ENCODE data around the gene LHX4. TPM values are rescaled to one million over a fixed set of nuclear protein-coding genes. Genes with fewer than 3 reads are reported as not detected.

The LHX4 gene
- total RNA-seq, 1 donor from 2014 or later = 0.72 TPM

DNA sequence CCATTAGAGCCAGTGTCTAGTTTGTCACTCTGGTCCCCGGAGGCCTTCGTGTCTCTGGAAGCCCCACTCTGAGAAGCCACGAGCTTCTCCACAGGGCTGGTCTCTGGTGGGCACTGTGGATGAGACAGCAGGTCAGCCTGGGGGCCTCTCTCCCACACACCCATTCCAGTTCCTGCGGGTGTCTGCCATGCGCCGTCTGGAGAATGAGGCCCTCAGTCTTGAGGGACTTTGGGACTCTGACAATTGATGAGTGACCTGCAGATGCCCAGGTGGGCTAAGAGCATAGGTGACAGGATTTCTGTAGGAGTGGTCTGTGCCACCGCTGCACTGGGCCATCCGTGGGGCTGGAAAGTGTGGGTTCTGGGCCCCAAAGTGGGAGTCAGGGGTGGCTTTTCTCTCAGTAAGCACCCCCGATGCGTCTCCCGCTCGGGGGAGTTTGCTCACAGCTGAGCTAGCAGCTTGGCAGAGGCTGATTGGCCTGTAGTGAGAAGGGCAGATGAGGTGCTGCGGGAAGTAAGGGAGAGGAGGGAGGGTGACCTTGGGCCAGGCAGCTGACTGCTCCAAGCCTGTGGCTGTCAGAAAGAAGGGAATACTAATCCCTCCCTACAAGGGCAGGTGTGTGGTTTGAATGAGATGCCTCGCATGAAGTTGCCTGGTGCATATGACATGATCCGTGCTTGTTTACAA, 26.4 kb downstream of the LHX4 start:
- no peak for DNase-seq (ENCODE audit: low spot score)

DNA sequence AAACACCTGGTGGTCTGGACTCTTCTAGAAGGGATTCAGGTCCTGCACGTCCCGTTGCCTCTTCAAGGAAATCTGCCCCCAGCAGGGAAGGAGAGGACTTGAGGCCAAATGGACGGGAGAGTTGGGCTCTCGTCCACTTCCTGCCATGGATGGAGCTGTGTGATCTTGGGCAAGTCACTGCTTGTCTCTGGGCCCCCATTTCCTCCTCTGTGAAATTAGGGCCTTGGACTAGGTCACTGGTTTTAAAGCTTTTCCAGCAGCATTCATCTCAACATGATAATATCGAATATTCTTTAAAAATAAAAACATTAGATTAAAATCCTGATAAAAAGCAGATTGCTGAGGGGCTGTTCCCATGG, 26.9 kb downstream of the LHX4 start:
- DNase-seq (ENCODE audit: low spot score) = no peak

DNA sequence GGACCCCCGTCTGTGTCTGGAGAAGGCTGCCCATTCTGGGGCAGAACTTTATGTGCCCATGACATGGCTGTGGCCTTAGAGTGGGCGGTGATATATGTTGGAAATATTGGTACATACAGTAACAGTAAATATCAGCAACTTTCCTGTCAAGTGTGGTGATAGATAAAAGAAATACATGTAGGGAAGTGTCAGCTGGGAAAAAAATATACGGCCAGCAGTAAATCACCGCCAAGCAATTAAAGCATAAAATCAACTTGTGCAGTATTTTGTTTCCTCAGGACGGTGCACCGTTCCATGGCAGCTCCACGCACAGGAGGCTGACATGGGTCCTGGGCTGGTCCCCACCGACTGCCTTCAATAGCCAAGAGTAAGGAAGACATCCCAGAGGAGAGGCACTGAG, 27.4 kb downstream of the LHX4 start:
- DNase-seq (ENCODE audit: low spot score) = no peak

DNA sequence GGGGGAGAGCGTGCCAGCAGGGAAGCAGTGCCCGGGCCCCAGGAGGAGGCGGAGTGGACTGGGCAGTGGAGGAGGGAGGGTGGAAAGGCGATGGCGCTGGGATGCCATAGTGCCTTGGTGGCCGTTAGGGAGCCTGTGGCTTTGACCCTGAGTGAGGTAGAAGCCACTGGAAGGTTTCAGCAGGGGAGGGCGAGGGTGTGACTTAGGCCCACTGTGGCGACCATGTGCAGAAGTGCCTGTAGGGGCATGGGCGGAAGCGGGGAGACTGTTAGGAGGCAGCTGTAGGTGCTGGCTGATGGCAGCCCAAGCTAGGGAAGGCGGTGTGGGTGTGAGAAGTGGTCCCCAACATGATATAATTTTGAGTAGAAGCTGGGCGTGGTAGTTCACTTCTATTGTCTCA, 28.2 kb downstream of the LHX4 start:
- no peak for DNase-seq (ENCODE audit: low spot score)

DNA sequence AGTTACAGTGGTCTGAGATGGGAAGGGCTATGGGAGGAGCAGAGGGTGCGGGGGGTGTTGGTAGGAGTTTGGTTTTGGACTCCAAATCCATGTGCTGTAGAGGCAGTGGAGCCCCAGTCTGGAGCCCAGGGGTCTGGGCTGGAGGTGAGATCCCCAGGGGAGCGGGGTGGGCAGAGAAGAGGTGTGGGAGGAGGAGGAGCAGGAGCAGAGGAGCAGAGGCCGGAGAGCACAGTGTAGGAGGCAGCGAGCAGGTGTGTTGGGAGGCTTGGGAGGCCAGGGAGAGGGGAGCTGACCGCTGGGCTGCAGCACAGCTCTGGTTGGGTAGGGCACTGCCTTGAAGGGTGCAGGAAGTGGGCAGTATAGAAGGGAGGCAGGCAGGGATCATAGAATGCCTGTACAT, 28.9 kb downstream of the LHX4 start:
- DNase-seq (ENCODE audit: low spot score) = no peak

DNA sequence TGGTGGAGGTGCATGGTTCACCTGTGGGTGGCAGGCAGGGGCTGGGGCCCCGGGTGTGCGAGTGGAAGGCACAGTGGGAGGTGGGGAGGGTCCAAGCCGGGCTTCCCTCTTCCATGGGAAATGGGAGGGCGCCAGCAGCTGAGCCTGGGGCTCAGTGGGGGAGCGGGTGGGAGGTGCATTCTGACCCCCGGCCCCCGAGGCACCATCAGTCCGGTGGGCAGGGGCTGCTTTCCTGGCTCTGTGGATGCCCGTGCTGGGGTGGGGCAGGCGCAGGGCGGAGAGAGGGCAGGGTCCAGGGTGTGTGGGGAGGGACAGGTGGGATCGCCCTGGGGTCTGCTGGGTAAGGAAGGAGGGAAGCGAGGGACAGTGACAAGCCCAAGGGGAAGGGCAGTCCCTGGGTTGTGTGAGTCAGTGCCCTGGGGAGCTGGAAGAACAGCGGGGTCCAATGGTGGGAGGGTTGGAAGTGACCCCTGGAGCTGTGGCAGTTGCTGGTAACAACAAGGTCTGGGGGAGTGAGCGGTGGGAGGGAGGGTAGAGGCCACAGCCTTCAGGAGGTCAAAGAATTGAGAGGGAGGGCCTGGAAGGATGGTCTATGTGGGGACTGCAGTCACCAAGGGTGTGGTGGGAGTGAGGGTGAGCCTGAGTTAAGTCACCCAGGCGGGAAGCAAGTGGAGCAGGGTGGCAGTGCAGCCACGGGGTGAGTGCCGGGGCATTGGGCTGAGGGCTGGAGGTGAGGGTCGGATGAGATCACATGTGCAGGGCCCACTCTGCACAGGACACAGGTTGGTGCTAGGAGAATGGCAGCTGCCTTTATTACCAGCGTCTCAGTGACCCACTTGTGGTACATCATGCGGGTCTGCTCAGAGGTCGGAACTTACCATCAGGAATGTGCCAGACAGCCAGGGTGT, 29.6 kb downstream of the LHX4 start:
- no peak for DNase-seq (ENCODE audit: low spot score)

DNA sequence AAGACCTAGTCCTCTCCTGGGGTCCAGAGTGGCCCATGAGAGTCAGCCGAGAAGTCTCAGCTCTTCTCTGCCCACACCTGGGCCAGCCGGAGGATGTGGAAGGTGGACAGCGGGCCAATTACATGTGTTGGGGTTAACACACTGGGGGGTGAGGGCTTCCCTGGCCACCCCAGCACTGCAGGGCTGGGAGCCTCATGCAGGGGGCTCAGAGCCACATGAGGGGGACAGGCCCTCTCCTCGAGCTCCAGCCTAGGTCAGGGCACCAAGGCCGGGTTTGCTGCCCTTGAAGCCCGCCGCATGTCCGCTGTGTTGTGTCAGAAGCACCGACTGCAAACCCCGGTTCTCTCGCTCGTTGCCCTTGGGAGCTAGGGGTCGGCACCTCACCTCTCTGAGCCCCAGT, 30.5 kb downstream of the LHX4 start:
- DNase-seq (ENCODE audit: low spot score) = no peak

DNA sequence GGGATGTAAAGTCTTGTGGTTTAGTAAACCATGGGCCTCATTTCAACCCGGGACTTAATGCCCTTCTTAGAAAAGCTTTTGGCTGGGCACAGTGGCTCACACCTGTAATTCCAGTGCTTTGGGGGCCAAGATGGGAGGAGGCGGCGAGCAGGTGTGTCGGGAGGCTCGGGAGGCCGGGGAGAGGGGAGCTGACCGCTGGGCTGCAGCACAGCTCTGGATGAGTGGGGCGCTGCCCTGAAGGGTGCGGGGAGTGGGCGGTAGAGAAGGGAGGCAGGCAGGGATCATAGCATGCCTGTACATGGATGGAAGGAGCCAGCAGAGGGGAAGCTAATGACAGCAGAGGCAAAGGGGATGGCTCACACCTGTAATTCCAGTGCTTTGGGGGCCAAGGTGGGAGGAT, 31.0 kb downstream of the LHX4 start:
- no peak for DNase-seq (ENCODE audit: low spot score)

DNA sequence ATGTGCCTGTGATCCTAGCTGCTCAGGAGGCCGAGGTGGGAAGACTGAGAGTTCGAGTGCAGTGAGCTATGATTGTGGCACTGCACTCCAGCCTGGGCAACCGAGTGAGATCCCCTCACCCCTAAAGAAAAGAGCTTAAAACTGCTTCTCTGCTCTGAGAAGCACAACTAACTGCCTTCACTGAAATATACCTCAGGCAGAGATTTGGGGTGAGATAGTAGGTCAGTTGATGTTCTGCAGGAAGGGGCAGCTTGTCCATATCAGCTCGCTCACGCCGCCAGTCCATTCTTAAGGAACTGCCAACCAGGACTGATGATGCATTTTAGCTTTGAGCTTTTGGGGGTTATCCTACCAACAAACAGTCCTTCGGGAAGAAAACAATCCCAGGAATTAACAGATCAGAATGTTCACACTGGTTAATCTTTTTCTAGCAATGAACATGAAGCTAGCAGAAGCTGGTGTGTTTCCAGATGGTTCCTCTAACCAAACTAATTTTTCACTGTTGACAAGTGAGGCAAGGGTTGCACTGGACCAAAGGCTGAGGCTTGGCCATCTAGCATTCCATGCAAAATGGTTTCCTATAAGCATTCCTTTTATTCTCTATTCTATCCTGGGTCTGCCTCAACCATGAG, 31.6 kb downstream of the LHX4 start:
- no peak for DNase-seq (ENCODE audit: low spot score)

DNA sequence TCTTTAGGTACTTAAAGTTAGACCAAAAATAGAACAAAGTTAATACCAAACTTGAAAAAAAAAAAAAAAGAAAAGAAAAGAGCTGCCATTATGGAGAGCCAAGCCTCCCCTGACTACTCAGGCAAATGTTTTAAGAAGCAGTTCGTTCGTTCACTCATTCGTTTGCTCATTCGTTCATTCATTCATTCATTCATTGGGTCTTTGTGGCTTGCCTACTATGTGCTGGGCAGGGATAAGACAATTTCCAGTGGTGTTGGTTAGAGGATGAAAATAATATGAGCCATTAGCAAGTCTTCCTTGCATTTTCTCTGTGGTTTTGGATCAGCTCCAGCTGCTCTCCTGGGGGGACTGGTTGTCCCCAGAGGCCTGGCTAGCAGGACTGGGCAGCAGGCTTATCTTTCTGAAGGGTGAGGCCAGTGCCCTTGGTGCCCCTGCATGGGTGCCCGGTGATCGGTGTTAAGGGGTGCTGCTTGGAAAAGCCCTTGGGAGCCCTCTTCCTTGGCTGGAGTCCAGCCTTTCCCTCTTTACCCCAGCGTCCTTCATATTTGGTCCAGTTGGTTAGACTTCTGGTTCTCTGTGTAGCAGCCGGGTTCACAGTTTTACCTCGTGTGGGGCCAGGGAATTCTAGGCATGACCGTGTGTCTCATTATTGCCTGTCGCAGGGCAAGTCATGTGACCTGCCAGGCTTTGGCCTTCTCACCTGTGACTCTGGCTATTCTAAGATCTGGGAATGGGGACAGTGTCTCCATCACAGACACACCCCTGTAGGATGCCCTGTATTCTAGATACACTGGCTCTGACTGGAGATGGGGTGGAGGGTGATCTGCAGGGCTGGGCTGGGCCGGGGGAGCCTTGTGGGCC, 32.8 kb downstream of the LHX4 start:
- DNase-seq (ENCODE audit: low spot score) = no peak

DNA sequence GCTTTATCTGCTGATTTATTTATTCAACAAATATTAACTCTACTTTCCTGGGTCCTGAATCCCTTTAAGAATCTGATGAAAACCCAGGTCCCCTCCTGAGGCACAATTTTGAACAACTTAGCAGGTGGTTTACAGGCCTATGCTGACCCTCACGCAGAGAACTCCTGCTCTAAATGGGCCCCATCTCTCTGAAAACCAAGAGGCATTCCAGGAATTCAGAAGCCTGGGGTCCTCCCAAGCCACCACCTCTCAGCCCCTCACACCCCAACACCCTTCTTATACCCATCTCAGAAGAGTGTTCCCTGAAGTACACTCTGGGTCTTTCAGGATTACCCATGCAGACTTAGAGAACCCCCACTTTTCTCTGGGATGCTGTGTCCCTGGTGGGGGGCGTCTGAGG, 34.5 kb downstream of the LHX4 start:
- DNase-seq (ENCODE audit: low spot score) = no peak

DNA sequence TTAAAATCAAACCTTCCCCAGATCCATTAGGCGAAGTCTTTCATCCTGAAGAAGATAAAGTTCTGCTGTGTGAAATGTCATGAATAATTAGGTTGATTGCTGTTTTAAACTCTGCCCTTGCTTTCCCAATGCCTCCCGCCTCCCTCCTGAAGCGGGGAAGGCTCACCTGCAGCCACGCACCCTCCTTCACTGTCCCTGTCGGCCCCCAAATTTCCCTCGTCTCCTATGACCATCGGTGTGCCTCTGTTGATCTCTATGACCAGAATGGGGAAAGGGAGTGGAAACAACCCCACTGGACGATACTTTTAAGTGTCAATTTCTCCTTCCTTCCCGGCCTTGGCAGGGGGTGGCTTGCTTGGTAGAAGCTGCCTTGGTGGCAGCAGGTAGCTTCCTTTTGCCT, 35.1 kb downstream of the LHX4 start:
- DNase-seq (ENCODE audit: low spot score) = no peak

DNA sequence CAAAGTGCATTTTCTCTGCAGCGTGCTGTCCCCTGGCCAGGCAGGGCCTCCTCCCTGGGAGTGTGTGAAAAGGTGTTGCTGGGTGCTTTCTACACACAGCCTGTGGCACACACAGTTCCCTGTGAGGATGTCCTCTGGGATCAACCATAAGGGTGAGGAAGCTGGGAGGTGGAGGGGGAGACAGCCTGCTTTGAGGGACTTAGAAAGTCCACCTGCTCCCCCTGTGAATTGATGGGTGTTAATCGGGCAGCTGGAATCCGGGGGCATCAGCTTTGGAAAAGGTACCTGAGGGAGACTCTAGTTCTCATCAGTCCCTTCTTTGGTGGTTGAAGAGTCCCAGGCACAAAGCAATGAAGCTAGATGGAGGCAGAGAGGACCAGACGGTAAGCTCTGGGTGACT, 35.8 kb downstream of the LHX4 start:
- no peak for DNase-seq (ENCODE audit: low spot score)

DNA sequence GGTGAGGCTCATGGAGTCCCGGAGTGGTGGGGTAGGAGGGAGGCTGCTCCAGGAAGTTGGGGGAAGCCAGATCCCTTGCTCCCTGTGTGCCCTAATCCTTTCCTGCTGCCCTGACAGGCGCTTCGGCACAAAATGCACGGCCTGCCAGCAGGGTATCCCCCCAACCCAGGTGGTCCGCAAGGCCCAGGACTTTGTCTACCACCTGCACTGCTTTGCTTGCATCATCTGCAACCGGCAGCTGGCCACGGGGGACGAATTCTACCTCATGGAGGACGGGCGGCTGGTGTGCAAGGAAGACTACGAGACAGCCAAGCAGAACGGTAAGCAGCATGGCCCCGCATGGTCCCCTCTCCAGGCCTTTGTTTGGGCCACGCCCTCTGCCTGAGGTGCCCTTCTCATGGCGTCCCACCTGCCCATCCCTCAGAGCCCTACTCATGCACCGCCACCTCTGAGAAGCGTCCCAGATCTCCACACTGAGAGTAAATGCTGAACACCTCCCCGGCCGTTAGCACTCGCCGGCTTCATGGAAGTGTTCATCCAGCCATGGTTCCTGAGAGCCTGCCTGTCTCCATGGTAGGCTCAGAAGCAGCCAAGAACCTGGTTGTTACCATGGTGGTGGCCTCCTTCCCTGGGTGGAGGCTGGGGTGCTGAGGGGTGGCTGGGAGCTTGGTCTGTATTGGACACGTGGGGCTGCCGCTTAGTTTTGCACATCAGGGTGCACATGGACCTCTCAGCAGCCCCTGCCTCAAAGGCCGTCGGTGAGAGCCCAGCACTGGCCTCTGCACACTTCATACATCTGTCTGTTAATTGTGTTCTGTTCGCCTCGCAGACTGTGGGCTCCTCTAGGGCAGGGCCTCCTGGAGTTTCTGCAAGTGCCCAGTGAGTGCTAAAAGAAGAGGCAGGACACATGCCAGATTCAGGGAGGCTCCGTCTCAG, 36.5 kb downstream of the LHX4 start:
- DNase-seq (ENCODE audit: low spot score) = no peak

DNA sequence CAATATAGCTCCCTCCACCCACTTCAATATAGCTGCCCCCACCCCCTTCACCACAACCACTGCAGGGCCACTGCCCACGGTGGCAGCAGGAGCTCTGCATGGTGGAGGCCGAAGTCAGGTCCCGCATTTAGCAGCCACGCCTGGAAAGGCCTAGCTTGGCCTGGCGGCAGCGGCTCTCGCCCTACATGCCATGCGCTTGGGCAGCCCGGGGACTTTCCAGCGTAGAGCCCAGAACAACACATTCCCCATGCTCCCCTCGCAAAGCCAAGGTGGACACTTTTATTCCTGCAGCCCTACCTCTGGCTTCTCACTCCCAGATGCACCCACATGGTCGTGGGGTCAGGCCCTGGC, 37.1 kb downstream of the LHX4 start:
- DNase-seq (ENCODE audit: low spot score) = no peak

DNA sequence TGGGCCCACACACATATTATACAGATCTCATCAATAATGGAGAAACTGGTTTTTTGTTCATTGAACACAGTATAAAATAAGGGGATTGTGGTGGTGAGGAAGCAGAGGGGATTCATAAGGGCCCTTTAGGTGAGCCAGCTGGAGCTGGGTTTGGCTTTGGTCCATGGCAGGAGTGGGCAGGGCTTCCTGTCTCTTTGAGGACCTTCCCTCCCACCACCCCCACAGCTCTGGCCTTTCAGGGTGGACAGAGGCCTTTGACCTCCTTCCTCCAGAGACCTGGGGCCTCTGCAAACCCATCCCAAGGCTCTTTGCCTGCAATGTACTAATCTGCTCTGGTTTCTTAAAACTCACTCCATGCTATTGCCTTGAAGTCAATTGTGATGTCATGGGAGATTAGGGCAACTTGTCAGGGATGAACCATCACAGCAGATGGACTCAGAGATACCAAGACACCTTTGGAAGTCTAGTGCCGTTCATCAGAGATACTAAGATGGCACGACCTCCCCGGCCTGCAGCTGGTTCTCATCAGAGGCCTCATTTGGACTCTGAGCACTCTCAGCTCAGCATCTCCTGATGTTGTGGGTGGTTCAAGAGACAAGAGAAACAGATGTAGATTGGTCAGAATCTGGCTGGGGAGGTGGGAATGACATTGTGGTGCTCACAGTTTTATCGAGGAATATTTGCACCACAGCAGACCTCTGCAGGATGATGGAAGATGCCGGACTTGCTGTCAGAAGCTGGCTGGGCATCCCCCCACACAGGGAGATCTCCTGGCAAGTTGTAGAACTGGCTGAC, 37.9 kb downstream of the LHX4 start:
- DNase-seq (ENCODE audit: low spot score) = no peak

DNA sequence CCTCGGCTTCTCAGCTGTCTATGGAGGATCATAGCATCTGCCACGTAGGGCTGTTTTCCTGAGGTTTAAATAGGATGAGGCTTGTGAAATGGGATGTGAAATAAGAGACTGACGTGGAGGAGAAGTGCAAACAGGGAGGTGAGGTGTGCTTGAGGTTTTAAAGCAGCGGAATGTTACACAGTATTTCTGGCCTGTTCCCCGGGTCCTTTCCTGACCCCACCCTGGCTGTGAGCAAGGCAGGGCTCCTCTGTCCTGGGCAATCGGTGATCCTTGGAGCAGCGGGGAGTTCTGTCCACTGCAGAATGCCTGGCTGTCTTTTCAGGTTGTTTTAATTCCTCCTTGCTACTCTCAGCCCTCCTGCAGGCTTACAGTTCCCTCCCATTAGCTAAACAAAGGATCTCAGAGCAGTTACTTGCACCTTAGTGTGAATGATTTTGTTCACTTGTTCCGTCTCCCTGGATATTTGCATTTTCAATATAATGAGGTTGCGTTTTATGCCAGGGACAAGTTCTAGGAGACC, 38.6 kb downstream of the LHX4 start:
- no peak for DNase-seq (ENCODE audit: low spot score)

DNA sequence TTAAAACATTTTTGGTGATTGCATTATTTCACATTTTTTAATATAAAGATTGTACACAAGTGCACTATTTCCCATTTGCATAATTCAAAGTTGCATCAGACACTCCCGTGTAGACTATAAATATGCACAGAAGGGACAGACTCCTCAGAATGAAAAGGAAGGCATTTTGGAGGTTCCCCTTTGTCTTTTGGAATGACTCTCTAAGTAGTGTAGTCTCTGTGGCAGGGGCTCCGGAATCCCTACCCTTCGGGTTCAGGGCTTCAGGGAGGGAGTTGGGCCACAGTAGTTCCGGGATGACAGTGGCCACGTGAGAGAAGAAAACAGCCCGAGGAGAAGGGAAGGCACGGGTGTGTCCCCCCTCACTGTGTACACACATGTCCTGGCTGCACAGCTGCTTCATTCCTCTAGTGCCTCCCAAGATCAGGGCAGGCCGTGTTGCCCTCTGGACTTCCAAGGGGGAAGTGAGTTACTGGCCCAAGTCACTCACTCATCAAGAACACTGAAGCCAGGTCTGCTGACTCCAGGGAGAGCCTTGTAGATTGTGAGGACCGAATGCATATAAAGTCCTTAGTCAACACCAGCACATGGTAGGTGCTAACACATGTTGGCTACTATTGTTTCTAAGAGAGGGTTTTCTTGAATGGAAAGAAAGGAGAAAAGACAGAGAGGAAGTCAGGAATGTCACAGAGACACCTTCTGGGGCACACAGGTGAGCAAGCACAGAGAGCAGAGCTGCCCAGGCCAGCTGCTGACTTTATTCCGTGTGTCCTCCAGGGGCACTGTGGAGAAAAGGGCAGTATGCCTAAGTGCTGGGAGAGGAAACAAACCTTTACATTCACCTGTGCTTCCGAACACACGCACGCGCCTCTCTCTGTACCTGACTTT, 39.8 kb downstream of the LHX4 start:
- DNase-seq (ENCODE audit: low spot score) = no peak

Measured in umbilical cord (tissue), 2 donors.